ENCODE measurements around the gene LMBR1L.

Gene LMBR1L

GRCh38 chr12:49121047-49121696 is 10.5 kb upstream of the LMBR1L start:
- peak; percentile 83 for TF ChIP-seq CTCF (conservative IDR thresholded peaks at IDR 0.05; ENCODE audit: low read length)
- DNase-seq (ENCODE audit: low read depth) = peak; percentile 73
- H3K4me3 ChIP-seq (ENCODE audit: low read length) = no peak overlapping the region

GRCh38 chr12:49111206-49111605 is 559 bp upstream of the LMBR1L start:
- no peak for TF ChIP-seq CTCF (conservative IDR thresholded peaks at IDR 0.05; ENCODE audit: low read length)
- H3K4me3 ChIP-seq (ENCODE audit: low read length) = peak overlapping the region; percentile 90
- DNase-seq (ENCODE audit: low read depth) = no peak

GRCh38 chr12:49109641-49110463 is 795 bp downstream of the LMBR1L start:
- no peak for DNase-seq (ENCODE audit: low read depth)
- TF ChIP-seq CTCF (conservative IDR thresholded peaks at IDR 0.05; ENCODE audit: low read length) = no peak

DNA sequence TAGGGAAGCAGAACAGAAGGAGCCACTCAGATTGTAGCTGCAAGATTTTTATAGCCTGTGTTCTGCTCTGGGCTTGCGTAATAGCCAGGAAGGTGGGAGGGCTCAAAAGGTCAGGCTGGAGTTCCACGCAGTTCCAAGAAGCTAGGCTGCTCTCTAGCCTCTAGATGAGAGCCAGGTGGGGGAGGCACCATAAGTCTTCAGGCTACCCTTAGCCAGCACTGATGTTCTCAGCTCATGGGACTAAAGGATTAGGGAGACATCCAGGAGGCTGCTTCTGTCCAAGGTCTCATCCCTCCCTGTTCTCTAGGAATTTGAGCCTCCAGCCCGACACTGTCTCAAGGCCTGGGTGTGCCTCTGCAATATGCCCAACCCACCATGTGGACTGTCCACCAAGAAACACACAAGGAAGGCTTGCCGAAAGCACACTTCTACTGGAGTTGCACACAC is 1.7 kb downstream of the LMBR1L start:
- DNase-seq (ENCODE audit: low read depth) = peak; percentile 52
- no peak for TF ChIP-seq CTCF (conservative IDR thresholded peaks at IDR 0.05; ENCODE audit: low read length)
- peak overlapping the region; percentile 90 for H3K4me3 ChIP-seq (ENCODE audit: low read length)

More at GRCh38 chr12:49109641-49110463, 795 bp downstream of the LMBR1L start:
- peak overlapping the region; percentile 90 for H3K4me3 ChIP-seq (ENCODE audit: low read length)

GRCh38 chr12:49105504-49106084 is 5.1 kb downstream of the LMBR1L start:
- H3K4me3 ChIP-seq (ENCODE audit: low read length) = no peak overlapping the region
- DNase-seq (ENCODE audit: low read depth) = peak; percentile 24
- no peak for TF ChIP-seq CTCF (conservative IDR thresholded peaks at IDR 0.05; ENCODE audit: low read length)

DNA sequence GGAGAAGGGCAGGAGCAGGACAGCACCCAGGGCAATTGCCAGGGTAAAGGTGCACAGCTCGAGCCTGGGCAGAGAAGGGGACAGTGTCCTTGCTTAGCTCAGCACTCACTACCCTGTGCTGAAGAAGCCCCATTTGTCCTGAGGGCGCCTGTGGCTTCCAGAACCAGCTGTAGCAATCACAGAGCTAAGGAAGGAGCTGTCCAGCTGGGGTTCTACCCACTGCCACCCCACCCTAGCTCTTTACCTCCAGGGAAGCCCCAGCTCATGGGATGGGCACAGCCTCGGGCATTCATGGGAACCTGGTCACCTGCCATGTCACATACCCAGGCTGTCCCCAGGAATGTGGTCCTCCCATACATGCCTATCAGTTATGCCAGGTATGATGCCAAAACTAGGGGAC is 5.8 kb downstream of the LMBR1L start:
- TF ChIP-seq CTCF (conservative IDR thresholded peaks at IDR 0.05; ENCODE audit: low read length) = no peak
- no peak overlapping the region for H3K4me3 ChIP-seq (ENCODE audit: low read length)
- DNase-seq (ENCODE audit: low read depth) = no peak

All from AG10803 (cell line).